ENCODE results near the gene IL5RA.

Gene IL5RA

GRCh38 chr3:3059645-3060044 lies 50.5 kb downstream of the IL5RA start:
- H3K27me3 Mint-ChIP-seq (ENCODE audit: low read depth), result peaks cover 6% of the 10 kb centered on the region
- H3K4me1 Mint-ChIP-seq (ENCODE audit: low read depth), result no peaks in the 10 kb centered on the region
- no peaks in the 10 kb centered on the region for H3K36me3 Mint-ChIP-seq (ENCODE audit: low read depth)
- H3K4me3 Mint-ChIP-seq, result no peak overlapping the region
- no peaks in the 10 kb centered on the region for H3K9me3 Mint-ChIP-seq
- no peak overlapping the region for H3K27ac Mint-ChIP-seq

- Mint-ChIP-seq H3K27me3 (ENCODE audit: low read depth) (peaks cover 5% of the 10 kb centered on the region), H3K27ac (no peak overlapping the region), H3K4me3 (no peak overlapping the region), H3K4me1 (ENCODE audit: low read depth) (no peaks in the 10 kb centered on the region), H3K9me3 (no peaks in the 10 kb centered on the region), H3K36me3 (ENCODE audit: low read depth) (no peaks in the 10 kb centered on the region)
Observed at GRCh38 chr3:3053974-3054373, 56.2 kb downstream of the IL5RA start.

GRCh38 chr3:3038201-3038991 lies 71.8 kb downstream of the IL5RA start:
- Mint-ChIP-seq H3K36me3 (ENCODE audit: low read depth) (no peaks in the 10 kb centered on the region), H3K27ac (no peak overlapping the region), H3K4me3 (no peak overlapping the region), H3K4me1 (ENCODE audit: low read depth) (no peaks in the 10 kb centered on the region), H3K27me3 (ENCODE audit: low read depth) (no peaks in the 10 kb centered on the region), H3K9me3 (no peaks in the 10 kb centered on the region)

- Mint-ChIP-seq H3K4me1 (ENCODE audit: low read depth) (peaks cover 1% of the 10 kb centered on the region), H3K27me3 (ENCODE audit: low read depth) (no peaks in the 10 kb centered on the region), H3K27ac (no peak overlapping the region)
Observed at GRCh38 chr3:3037156-3037555, 73.0 kb downstream of the IL5RA start.

GRCh38 chr3:3031326-3031725 lies 78.8 kb downstream of the IL5RA start:
- Mint-ChIP-seq H3K9me3 (no peaks in the 10 kb centered on the region), H3K36me3 (ENCODE audit: low read depth) (no peaks in the 10 kb centered on the region)

More at GRCh38 chr3:3037156-3037555, 73.0 kb downstream of the IL5RA start:
- Mint-ChIP-seq H3K4me3 (no peak overlapping the region), H3K9me3 (no peaks in the 10 kb centered on the region), H3K36me3 (ENCODE audit: low read depth) (no peaks in the 10 kb centered on the region)

GRCh38 chr3:3027976-3028567 lies 82.1 kb downstream of the IL5RA start:
- Mint-ChIP-seq H3K27me3 (ENCODE audit: low read depth) (peaks cover 15% of the 10 kb centered on the region), H3K27ac (no peak overlapping the region), H3K36me3 (ENCODE audit: low read depth) (no peaks in the 10 kb centered on the region), H3K4me1 (ENCODE audit: low read depth) (peaks cover 10% of the 10 kb centered on the region), H3K9me3 (no peaks in the 10 kb centered on the region), H3K4me3 (no peak overlapping the region)

More at GRCh38 chr3:3031326-3031725, 78.8 kb downstream of the IL5RA start:
- no peak overlapping the region for H3K4me3 Mint-ChIP-seq
- H3K4me1 Mint-ChIP-seq (ENCODE audit: low read depth), result peaks cover 10% of the 10 kb centered on the region
- H3K27me3 Mint-ChIP-seq (ENCODE audit: low read depth), result no peaks in the 10 kb centered on the region
- no peak overlapping the region for H3K27ac Mint-ChIP-seq

- Mint-ChIP-seq H3K27me3 (ENCODE audit: low read depth) (peaks cover 26% of the 10 kb centered on the region), H3K36me3 (ENCODE audit: low read depth) (no peaks in the 10 kb centered on the region), H3K4me3 (no peak overlapping the region), H3K27ac (no peak overlapping the region), H3K9me3 (no peaks in the 10 kb centered on the region), H3K4me1 (ENCODE audit: low read depth) (peaks cover 5% of the 10 kb centered on the region)
Observed at GRCh38 chr3:3023111-3023745, 86.9 kb downstream of the IL5RA start.

- Mint-ChIP-seq H3K36me3 (ENCODE audit: low read depth) (no peaks in the 10 kb centered on the region), H3K4me1 (ENCODE audit: low read depth) (no peaks in the 10 kb centered on the region), H3K27ac (no peak overlapping the region), H3K4me3 (no peak overlapping the region), H3K27me3 (ENCODE audit: low read depth) (peaks cover 36% of the 10 kb centered on the region), H3K9me3 (no peaks in the 10 kb centered on the region)
Observed at GRCh38 chr3:3020209-3020608, 90.0 kb downstream of the IL5RA start.
